Thymus (tissue), 11 donors: ENCODE results near the gene LRRC52. TPM values are rescaled to one million over a fixed set of nuclear protein-coding genes. Genes with fewer than 3 reads are reported as not detected.
"Not testable (repeated sequence)": the region's sequence is repeated elsewhere in the genome, so short reads cannot be mapped to it uniquely, and the experiment has no call there.

Experiments
- DNase-seq, 9 donors: peaks; one replicate each; pipeline ENCODE4 v3.0.0-alpha.2; 2013; ENCODE audit warnings: low spot score in 9 of 9, low read depth in 6 of 9, missing footprints in 1 of 9
- H3K27ac ChIP-seq, 2 donors: one replicate each; pipeline ENCODE4 v1.5.1; 2013; ENCODE audit warnings: control low read depth in 1 of 2, low read depth in 1 of 2, low read length in 1 of 2, mild to moderate bottlenecking in 1 of 2, moderate library complexity in 1 of 2
- H3K27me3 ChIP-seq, 2 donors: one replicate each; pipeline ENCODE4 v1.5.1; 2013; ENCODE audit warnings: low read length in 1 of 2; ENCODE audit not compliant: control insufficient read depth in 2 of 2, insufficient read depth in 1 of 2
- H3K36me3 ChIP-seq, 2 donors: one replicate each; pipeline ENCODE4 v1.5.1; 2013; ENCODE audit warnings: low read length in 1 of 2, mild to moderate bottlenecking in 1 of 2, moderate library complexity in 1 of 2; ENCODE audit not compliant: control insufficient read depth in 2 of 2, insufficient read depth in 2 of 2
- H3K4me1 ChIP-seq, 2 donors: one replicate each; pipeline ENCODE4 v1.5.1; 2013; ENCODE audit warnings: low read length in 2 of 2; ENCODE audit not compliant: control insufficient read depth in 2 of 2, insufficient read depth in 2 of 2
- H3K4me3 ChIP-seq, 2 donors: one replicate each; pipeline ENCODE4 v1.5.1; 2013; ENCODE audit warnings: low read length in 2 of 2, control low read depth in 1 of 2, mild to moderate bottlenecking in 1 of 2
- H3K9me3 ChIP-seq, 2 donors: one replicate each; pipeline ENCODE4 v1.5.1; 2013; ENCODE audit warnings: low read length in 1 of 2, mild to moderate bottlenecking in 1 of 2; ENCODE audit not compliant: control insufficient read depth in 2 of 2, insufficient read depth in 1 of 2
- WGBS: extraction: QIAGEN DNeasy Blood & Tissue Kit; methylation state at CpG from one replicate; pipeline ENCODE4 v1.1.7; 2013; 5-methylcytosine and 5-hydroxymethylcytosine counted together
- polyA plus RNA-seq: library from polyadenylated mRNA; stranded (reverse); fragments of 200-250 nt; gene quantifications from one replicate; pipeline ENCODE4 v1.2.3, GENCODE V29; 2013
- total RNA-seq: library from RNA; stranded (reverse); fragments of 120-200 nt; gene quantifications from one replicate; pipeline ENCODE4 v1.2.4, GENCODE V29; 2013
- donor health status: healthy.

The LRRC52 gene
- total and polyA plus RNA-seq, 2 donors = 0.05 TPM; not detected in 1

GRCh38 chr1:165574295-165574694, 30.5 kb downstream of the LRRC52 start:
- DNase-seq = no peak
- Histone ChIP-seq H3K4me3 (no peak overlapping the region), H3K27me3 (peaks cover 0 to 4% of the 10 kb centered on the region in 2 donors), H3K4me1 (no peaks in the 10 kb centered on the region), H3K27ac (no peak overlapping the region), H3K9me3 (no peaks in the 10 kb centered on the region), H3K36me3 (no peaks in the 10 kb centered on the region)

GRCh38 chr1:165575468-165576099, 31.8 kb downstream of the LRRC52 start:
- peaks cover 0 to 2% of the 10 kb centered on the region in 2 donors for H3K27me3 ChIP-seq
- DNase-seq = no peak

GRCh38 chr1:165576536-165576935, 32.7 kb downstream of the LRRC52 start:
- Histone ChIP-seq H3K4me1 (no peaks in the 10 kb centered on the region), H3K9me3 (no peaks in the 10 kb centered on the region), H3K36me3 (no peaks in the 10 kb centered on the region), H3K4me3 (no peak overlapping the region), H3K27ac (no peak overlapping the region), H3K27me3 (peaks cover 0 to 2% of the 10 kb centered on the region in 2 donors)
- 86% methylated on average over 2 of the region's 2 CpGs for WGBS
- DNase-seq = no peak

More at GRCh38 chr1:165575468-165576099, 31.8 kb downstream of the LRRC52 start:
- Histone ChIP-seq H3K4me1 (no peaks in the 10 kb centered on the region), H3K9me3 (no peaks in the 10 kb centered on the region), H3K36me3 (no peaks in the 10 kb centered on the region), H3K4me3 (no peak overlapping the region), H3K27ac (no peak overlapping the region)
- WGBS = 78% methylated on average over 4 of the region's 4 CpGs

GRCh38 chr1:165577707-165578106, 33.9 kb downstream of the LRRC52 start:
- Histone ChIP-seq H3K27ac (no peak overlapping the region), H3K9me3 (no peaks in the 10 kb centered on the region), H3K4me1 (no peaks in the 10 kb centered on the region), H3K36me3 (no peaks in the 10 kb centered on the region), H3K4me3 (no peak overlapping the region), H3K27me3 (peaks cover 0 to under 1% of the 10 kb centered on the region in 2 donors)
- WGBS = 92% methylated on average over 3 of the region's 3 CpGs
- no peak for DNase-seq

GRCh38 chr1:165580931-165581871, 37.4 kb downstream of the LRRC52 start:
- H3K27ac ChIP-seq = no peak overlapping the region
- WGBS = 97% methylated on average over 24 of the region's 24 CpGs
- no peaks in the 10 kb centered on the region for H3K36me3 ChIP-seq
- no peak overlapping the region for H3K4me3 ChIP-seq
- H3K4me1 ChIP-seq = no peaks in the 10 kb centered on the region
- DNase-seq = no peak
- no peaks in the 10 kb centered on the region for H3K27me3 ChIP-seq
- H3K9me3 ChIP-seq = no peaks in the 10 kb centered on the region

GRCh38 chr1:165581926-165582325, 38.1 kb downstream of the LRRC52 start:
- no peak overlapping the region for H3K4me3 ChIP-seq
- H3K36me3 ChIP-seq = no peaks in the 10 kb centered on the region
- no peak for DNase-seq
- H3K27ac ChIP-seq = no peak overlapping the region
- no peaks in the 10 kb centered on the region for H3K4me1 ChIP-seq
- WGBS = 98% methylated on average over 25 of the region's 25 CpGs
- H3K27me3 ChIP-seq = no peaks in the 10 kb centered on the region
- no peaks in the 10 kb centered on the region for H3K9me3 ChIP-seq

DNA sequence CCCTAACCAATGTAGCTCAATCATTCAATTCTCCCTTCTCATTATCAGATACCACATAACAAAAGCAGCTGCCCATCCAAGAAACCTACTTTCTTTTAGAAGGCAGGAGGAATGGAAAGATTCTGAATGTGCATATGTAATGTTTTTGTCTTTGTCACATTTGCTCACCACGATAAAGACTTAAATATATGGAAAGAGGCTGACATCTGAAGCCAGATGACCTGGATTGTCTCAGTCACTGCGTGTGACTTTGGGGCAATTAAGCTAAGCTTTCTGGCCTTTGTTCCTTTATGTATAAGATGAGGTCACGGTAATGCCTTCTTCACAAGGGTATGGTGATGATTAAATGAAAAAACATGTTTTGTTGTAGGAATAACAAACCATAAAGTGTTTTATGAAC, 42.6 kb downstream of the LRRC52 start:
- Histone ChIP-seq H3K27me3 (peaks cover 14 to 18% of the 10 kb centered on the region in 2 donors), H3K9me3 (no peaks in the 10 kb centered on the region), H3K36me3 (no peaks in the 10 kb centered on the region), H3K4me3 (no peak overlapping the region), H3K4me1 (no peaks in the 10 kb centered on the region), H3K27ac (no peak overlapping the region)
- WGBS = 77% methylated on average over 3 of the region's 3 CpGs
- DNase-seq = no peak

DNA sequence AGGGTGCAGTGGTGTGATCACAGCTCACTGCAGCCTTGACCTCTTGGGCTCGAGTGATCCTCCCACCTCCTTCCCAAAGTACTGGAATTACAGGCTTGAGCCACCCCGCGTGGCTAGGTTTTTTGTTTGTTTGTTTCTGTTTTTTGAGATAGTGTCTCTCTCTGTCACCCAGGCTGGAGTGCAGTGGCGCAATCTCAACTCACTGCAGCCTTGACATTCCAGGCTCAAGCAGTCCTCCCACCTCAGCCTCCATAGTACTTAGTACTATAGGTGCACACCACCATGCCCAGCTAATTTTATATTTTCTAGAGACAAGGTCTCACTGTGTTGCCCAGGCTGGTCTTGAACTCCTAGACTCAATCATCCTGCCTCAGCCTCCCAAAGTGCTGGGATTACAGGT, 47.6 kb downstream of the LRRC52 start:
- H3K9me3 ChIP-seq, H3K4me1 ChIP-seq, H3K27ac ChIP-seq, DNase-seq, H3K36me3 ChIP-seq, H3K4me3 ChIP-seq: not testable (repeated sequence)
- 94% methylated on average over 4 of the region's 4 CpGs for WGBS
- H3K27me3 ChIP-seq = peaks cover 43 to 44% of the 10 kb centered on the region in 2 donors
